GM23338 (cell line): Measurements from ENCODE around the gene SULF2. TPM values are rescaled to one million over a fixed set of nuclear protein-coding genes. Genes with fewer than 3 reads are reported as not detected.

ENCODE experiments used
- ATAC-seq: fragments of 200-7000 bp; cut with Tn5 transposase; 3 replicates; pipeline ENCODE4 v1.9.1; 2020
- DNase-seq: peaks from one replicate; pipeline ENCODE4 v3.0.0-alpha.2; 2015; ENCODE audit warnings: low spot score
- H2AFZ ChIP-seq: fragments of 200-600 bp; sonication (generic); 2 replicates; pipeline ENCODE4 v1.8.0; 2016; ENCODE audit warnings: antibody characterized with exemption, mild to moderate bottlenecking, moderate library complexity
- H3F3A ChIP-seq: fragments of 200-600 bp; sonication (generic); replicated peaks from 2 replicates; pipeline ENCODE4 v1.8.0; 2017; ENCODE audit warnings: antibody characterized with exemption, mixed run types, low read depth
- H3K27ac ChIP-seq: fragments of 200-600 bp; sonication (generic); 2 replicates; pipeline ENCODE4 v1.6.1; 2016; ENCODE audit warnings: low read depth
- H3K27me3 ChIP-seq: fragments of 200-600 bp; sonication (generic); 2 replicates; pipeline ENCODE4 v1.8.0; 2016; ENCODE audit warnings: mild to moderate bottlenecking, mixed run types, moderate library complexity; ENCODE audit not compliant: insufficient read depth
- H3K36me3 ChIP-seq: fragments of 200-600 bp; sonication (generic); 2 replicates; pipeline ENCODE4 v1.8.0; 2016; ENCODE audit warnings: mild to moderate bottlenecking; ENCODE audit not compliant: insufficient read depth
- H3K4me1 ChIP-seq: fragments of 200-600 bp; sonication (generic); 2 replicates; pipeline ENCODE4 v1.8.0; 2016; ENCODE audit warnings: mild to moderate bottlenecking, moderate library complexity; ENCODE audit not compliant: insufficient read depth
- H3K4me2 ChIP-seq: fragments of 200-600 bp; sonication (generic); 2 replicates; pipeline ENCODE4 v1.7.1; 2017; ENCODE audit warnings: mixed run types
- H3K4me3 ChIP-seq: fragments of 200-600 bp; sonication (generic); 2 replicates; pipeline ENCODE4 v1.6.1; 2016; ENCODE audit warnings: mixed run types
- H3K79me2 ChIP-seq: fragments of 200-600 bp; sonication (generic); replicated peaks from 2 replicates; pipeline ENCODE4 v1.8.0; 2017; ENCODE audit warnings: mild to moderate bottlenecking; ENCODE audit not compliant: insufficient read depth
- H3K9me2 ChIP-seq: fragments of 200-600 bp; sonication (generic); 2 replicates; pipeline ENCODE4 v1.8.0; 2017; ENCODE audit not compliant: insufficient read depth
- H4K20me1 ChIP-seq: fragments of 200-600 bp; sonication (generic); replicated peaks from 2 replicates; pipeline ENCODE4 v1.8.0; 2017; ENCODE audit warnings: mild to moderate bottlenecking; ENCODE audit not compliant: insufficient read depth
- H3K27ac Mint-ChIP-seq: 2 replicates; pipeline ENCODE4 v1.8.0; 2020; ENCODE audit warnings: inconsistent platforms, mild to moderate bottlenecking, moderate library complexity, mixed read lengths
- H3K27me3 Mint-ChIP-seq: 3 replicates; pipeline ENCODE4 v1.8.0; 2022; ENCODE audit warnings: low read depth, mild to moderate bottlenecking, moderate library complexity, mixed read lengths, inconsistent platforms; ENCODE audit not compliant: insufficient read depth, poor library complexity
- H3K36me3 Mint-ChIP-seq: 3 replicates; pipeline ENCODE4 v1.8.0; 2021; ENCODE audit warnings: low read depth, mild to moderate bottlenecking, inconsistent platforms, moderate library complexity, mixed read lengths
- H3K4me1 Mint-ChIP-seq: 3 replicates; pipeline ENCODE4 v1.8.0; 2020; ENCODE audit warnings: mild to moderate bottlenecking, inconsistent platforms, mixed read lengths
- H3K4me3 Mint-ChIP-seq: 3 replicates; pipeline ENCODE4 v1.8.0; 2021; ENCODE audit warnings: moderate library complexity, mild to moderate bottlenecking, inconsistent platforms, mixed read lengths
- H3K9me3 Mint-ChIP-seq: 3 replicates; pipeline ENCODE4 v1.8.0; 2020; ENCODE audit warnings: moderate library complexity, mild to moderate bottlenecking, inconsistent platforms, mixed read lengths
- CREB1 ChIP-seq: fragments of 250-450 bp; sonication (Bioruptor Pico); IDR thresholded peaks from 2 replicates; pipeline ENCODE4 v1.5.0; 2020; ENCODE audit warnings: low read depth, mild to moderate bottlenecking, moderate library complexity
- EZH2 ChIP-seq: fragments of 200-600 bp; sonication (generic); IDR thresholded peaks from one replicate; pipeline ENCODE4 v1.8.0; 2017; ENCODE audit warnings: antibody characterized with exemption, mild to moderate bottlenecking, low read depth; ENCODE audit not compliant: unreplicated experiment
- EZH2phosphoT487 ChIP-seq: fragments of 200-600 bp; sonication (generic); IDR thresholded peaks from one replicate; pipeline ENCODE4 v1.8.1; 2018; ENCODE audit warnings: antibody characterized with exemption; ENCODE audit not compliant: unreplicated experiment
- JUNB ChIP-seq: IDR thresholded peaks from one replicate; pipeline ENCODE4 v1.6.1; 2016; ENCODE audit warnings: antibody characterized with exemption; ENCODE audit not compliant: unreplicated experiment
- NANOG ChIP-seq: IDR thresholded peaks from 2 replicates; pipeline ENCODE4 v1.6.1; 2016; ENCODE audit warnings: antibody characterized with exemption, borderline replicate concordance
- POLR2AphosphoS5 ChIP-seq: IDR thresholded peaks from 2 replicates; pipeline ENCODE4 v1.6.1; 2016; ENCODE audit warnings: antibody characterized with exemption, low read depth
- STAT1 ChIP-seq: IDR thresholded peaks from one replicate; pipeline ENCODE4 v1.6.1; 2016; ENCODE audit warnings: antibody characterized with exemption; ENCODE audit not compliant: unreplicated experiment
- ZNF114 ChIP-seq: fragments of 250-450 bp; sonication (Bioruptor Pico); IDR thresholded peaks from 2 replicates; pipeline ENCODE4 v1.5.0; 2020; ENCODE audit warnings: mild to moderate bottlenecking, moderate library complexity
- ZNF331 ChIP-seq: fragments of 250-450 bp; sonication (Bioruptor Pico); IDR thresholded peaks from 2 replicates; pipeline ENCODE4 v1.5.0; 2020; ENCODE audit warnings: low read depth, mild to moderate bottlenecking, moderate library complexity
- polyA plus RNA-seq: library from polyadenylated mRNA; unstranded; fragments of >200 nt; fragmentation: Nextera tagmentation; extraction: Ambion mirVana; gene quantifications from 2 replicates; pipeline ENCODE4 v1.2.1, GENCODE V29; 2016
- total RNA-seq: library from RNA; depleted of rRNA; stranded (reverse); fragments of >200 nt; shearing (Covaris generic); gene quantifications from 2 replicates; pipeline ENCODE4 v1.2.3, GENCODE V29; 2014
- TF ChIP-seq, protein P1 (sequence below): IDR thresholded peaks from one replicate; pipeline ENCODE4 v1.6.1; 2018; ENCODE audit warnings: antibody characterized with exemption; ENCODE audit not compliant: unreplicated experiment
- TF ChIP-seq, protein P2 (sequence below): IDR thresholded peaks from 2 replicates; pipeline ENCODE4 v1.6.1; 2016; ENCODE audit warnings: antibody characterized with exemption
- TF ChIP-seq, protein P3 (sequence below): fragments of 250-450 bp; sonication (Bioruptor Pico); IDR thresholded peaks from 2 replicates; pipeline ENCODE4 v1.5.0; 2020; ENCODE audit warnings: mild to moderate bottlenecking, moderate library complexity
- TF ChIP-seq, protein P4 (sequence below), 2 experiments: fragments of 200-600 bp in 1 of 2; sonication (generic) in 1 of 2; conservative IDR thresholded peaks; 2 replicates each; pipeline versions ENCODE4 v1.5.1 to v1.6.1; 2016 to 2017; ENCODE audit warnings: antibody characterized with exemption in 2 of 2, low read depth in 2 of 2, mild to moderate bottlenecking in 2 of 2, moderate library complexity in 1 of 2

Gene SULF2
- total and polyA plus RNA-seq, 2 experiments from 2014 or later = 9.5 to 20.7 TPM

DNA sequence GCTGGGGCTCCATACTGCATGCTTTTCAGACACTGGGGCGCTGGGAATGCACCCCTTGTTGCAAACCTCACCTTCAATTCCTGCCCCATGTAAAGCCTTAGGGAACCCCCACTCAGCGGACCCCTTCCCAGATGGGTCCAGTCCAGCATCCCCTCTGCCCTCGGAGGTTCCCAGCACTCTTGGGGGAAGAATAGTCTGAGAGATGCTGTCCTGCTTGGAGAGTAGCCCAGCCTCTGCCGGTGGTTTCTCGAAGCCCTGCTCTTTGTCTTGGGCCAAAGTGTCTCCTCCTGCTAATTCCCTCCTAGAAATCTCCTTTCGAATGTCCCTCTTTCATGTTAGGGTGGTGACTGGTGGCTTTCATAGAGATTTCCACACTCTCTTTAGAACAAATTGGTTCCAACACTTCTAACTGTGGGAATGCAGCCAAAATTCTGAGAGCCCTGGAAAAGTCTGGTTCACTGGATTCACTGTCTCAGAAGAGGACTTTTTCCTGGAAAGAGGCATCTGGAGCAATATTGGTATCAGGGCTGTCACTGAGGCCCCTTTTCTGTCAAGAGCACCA lies 24.9 kb upstream of the SULF2 start:
- H3K9me2 ChIP-seq = no peaks in the 10 kb centered on the region
- TF ChIP-seq EZH2phosphoT487 = no peak
- TF ChIP-seq JUNB = no peak
- TF ChIP-seq ZNF331 (CRISPR knock-in tag) = no peak
- TF ChIP-seq, protein P1, sequence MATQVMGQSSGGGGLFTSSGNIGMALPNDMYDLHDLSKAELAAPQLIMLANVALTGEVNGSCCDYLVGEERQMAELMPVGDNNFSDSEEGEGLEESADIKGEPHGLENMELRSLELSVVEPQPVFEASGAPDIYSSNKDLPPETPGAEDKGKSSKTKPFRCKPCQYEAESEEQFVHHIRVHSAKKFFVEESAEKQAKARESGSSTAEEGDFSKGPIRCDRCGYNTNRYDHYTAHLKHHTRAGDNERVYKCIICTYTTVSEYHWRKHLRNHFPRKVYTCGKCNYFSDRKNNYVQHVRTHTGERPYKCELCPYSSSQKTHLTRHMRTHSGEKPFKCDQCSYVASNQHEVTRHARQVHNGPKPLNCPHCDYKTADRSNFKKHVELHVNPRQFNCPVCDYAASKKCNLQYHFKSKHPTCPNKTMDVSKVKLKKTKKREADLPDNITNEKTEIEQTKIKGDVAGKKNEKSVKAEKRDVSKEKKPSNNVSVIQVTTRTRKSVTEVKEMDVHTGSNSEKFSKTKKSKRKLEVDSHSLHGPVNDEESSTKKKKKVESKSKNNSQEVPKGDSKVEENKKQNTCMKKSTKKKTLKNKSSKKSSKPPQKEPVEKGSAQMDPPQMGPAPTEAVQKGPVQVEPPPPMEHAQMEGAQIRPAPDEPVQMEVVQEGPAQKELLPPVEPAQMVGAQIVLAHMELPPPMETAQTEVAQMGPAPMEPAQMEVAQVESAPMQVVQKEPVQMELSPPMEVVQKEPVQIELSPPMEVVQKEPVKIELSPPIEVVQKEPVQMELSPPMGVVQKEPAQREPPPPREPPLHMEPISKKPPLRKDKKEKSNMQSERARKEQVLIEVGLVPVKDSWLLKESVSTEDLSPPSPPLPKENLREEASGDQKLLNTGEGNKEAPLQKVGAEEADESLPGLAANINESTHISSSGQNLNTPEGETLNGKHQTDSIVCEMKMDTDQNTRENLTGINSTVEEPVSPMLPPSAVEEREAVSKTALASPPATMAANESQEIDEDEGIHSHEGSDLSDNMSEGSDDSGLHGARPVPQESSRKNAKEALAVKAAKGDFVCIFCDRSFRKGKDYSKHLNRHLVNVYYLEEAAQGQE = no peak
- TF ChIP-seq STAT1 = no peak
- TF ChIP-seq, protein P2, sequence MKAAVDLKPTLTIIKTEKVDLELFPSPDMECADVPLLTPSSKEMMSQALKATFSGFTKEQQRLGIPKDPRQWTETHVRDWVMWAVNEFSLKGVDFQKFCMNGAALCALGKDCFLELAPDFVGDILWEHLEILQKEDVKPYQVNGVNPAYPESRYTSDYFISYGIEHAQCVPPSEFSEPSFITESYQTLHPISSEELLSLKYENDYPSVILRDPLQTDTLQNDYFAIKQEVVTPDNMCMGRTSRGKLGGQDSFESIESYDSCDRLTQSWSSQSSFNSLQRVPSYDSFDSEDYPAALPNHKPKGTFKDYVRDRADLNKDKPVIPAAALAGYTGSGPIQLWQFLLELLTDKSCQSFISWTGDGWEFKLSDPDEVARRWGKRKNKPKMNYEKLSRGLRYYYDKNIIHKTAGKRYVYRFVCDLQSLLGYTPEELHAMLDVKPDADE = no peak
- no peak for TF ChIP-seq CREB1 (CRISPR knock-in tag)
- TF ChIP-seq NANOG = no peak
- TF ChIP-seq POLR2AphosphoS5 = no peak
- TF ChIP-seq, protein P3, sequence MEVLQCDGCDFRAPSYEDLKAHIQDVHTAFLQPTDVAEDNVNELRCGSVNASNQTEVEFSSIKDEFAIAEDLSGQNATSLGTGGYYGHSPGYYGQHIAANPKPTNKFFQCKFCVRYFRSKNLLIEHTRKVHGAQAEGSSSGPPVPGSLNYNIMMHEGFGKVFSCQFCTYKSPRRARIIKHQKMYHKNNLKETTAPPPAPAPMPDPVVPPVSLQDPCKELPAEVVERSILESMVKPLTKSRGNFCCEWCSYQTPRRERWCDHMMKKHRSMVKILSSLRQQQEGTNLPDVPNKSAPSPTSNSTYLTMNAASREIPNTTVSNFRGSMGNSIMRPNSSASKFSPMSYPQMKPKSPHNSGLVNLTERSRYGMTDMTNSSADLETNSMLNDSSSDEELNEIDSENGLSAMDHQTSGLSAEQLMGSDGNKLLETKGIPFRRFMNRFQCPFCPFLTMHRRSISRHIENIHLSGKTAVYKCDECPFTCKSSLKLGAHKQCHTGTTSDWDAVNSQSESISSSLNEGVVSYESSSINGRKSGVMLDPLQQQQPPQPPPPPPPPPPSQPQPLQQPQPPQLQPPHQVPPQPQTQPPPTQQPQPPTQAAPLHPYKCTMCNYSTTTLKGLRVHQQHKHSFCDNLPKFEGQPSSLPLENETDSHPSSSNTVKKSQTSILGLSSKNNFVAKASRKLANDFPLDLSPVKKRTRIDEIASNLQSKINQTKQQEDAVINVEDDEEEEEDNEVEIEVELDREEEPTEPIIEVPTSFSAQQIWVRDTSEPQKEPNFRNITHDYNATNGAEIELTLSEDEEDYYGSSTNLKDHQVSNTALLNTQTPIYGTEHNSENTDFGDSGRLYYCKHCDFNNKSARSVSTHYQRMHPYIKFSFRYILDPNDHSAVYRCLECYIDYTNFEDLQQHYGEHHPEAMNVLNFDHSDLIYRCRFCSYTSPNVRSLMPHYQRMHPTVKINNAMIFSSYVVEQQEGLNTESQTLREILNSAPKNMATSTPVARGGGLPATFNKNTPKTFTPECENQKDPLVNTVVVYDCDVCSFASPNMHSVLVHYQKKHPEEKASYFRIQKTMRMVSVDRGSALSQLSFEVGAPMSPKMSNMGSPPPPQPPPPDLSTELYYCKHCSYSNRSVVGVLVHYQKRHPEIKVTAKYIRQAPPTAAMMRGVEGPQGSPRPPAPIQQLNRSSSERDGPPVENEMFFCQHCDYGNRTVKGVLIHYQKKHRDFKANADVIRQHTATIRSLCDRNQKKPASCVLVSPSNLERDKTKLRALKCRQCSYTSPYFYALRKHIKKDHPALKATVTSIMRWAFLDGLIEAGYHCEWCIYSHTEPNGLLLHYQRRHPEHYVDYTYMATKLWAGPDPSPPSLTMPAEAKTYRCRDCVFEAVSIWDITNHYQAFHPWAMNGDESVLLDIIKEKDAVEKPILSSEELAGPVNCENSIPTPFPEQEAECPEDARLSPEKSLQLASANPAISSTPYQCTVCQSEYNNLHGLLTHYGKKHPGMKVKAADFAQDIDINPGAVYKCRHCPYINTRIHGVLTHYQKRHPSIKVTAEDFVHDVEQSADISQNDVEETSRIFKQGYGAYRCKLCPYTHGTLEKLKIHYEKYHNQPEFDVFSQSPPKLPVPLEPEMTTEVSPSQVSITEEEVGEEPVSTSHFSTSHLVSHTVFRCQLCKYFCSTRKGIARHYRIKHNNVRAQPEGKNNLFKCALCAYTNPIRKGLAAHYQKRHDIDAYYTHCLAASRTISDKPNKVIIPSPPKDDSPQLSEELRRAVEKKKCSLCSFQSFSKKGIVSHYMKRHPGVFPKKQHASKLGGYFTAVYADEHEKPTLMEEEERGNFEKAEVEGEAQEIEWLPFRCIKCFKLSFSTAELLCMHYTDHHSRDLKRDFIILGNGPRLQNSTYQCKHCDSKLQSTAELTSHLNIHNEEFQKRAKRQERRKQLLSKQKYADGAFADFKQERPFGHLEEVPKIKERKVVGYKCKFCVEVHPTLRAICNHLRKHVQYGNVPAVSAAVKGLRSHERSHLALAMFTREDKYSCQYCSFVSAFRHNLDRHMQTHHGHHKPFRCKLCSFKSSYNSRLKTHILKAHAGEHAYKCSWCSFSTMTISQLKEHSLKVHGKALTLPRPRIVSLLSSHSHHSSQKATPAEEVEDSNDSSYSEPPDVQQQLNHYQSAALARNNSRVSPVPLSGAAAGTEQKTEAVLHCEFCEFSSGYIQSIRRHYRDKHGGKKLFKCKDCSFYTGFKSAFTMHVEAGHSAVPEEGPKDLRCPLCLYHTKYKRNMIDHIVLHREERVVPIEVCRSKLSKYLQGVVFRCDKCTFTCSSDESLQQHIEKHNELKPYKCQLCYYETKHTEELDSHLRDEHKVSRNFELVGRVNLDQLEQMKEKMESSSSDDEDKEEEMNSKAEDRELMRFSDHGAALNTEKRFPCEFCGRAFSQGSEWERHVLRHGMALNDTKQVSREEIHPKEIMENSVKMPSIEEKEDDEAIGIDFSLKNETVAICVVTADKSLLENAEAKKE (CRISPR knock-in tag) = no peak
- TF ChIP-seq EZH2 = no peak
- TF ChIP-seq ZNF114 = no peak
- TF ChIP-seq, protein P4, sequence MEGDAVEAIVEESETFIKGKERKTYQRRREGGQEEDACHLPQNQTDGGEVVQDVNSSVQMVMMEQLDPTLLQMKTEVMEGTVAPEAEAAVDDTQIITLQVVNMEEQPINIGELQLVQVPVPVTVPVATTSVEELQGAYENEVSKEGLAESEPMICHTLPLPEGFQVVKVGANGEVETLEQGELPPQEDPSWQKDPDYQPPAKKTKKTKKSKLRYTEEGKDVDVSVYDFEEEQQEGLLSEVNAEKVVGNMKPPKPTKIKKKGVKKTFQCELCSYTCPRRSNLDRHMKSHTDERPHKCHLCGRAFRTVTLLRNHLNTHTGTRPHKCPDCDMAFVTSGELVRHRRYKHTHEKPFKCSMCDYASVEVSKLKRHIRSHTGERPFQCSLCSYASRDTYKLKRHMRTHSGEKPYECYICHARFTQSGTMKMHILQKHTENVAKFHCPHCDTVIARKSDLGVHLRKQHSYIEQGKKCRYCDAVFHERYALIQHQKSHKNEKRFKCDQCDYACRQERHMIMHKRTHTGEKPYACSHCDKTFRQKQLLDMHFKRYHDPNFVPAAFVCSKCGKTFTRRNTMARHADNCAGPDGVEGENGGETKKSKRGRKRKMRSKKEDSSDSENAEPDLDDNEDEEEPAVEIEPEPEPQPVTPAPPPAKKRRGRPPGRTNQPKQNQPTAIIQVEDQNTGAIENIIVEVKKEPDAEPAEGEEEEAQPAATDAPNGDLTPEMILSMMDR (conservative IDR thresholded peaks at IDR 0.05; ENCODE audit: low read depth in 2 of 2) = no peak
- no peaks in the 10 kb centered on the region for H3K27me3 ChIP-seq
- peaks cover 5% of the 10 kb centered on the region; the same call in 2 of the 3 replicates for H3K36me3 Mint-ChIP-seq
- no peak for ATAC-seq
- H2AFZ ChIP-seq = no peak overlapping the region; the same call in 1 of the 2 replicates
- no peak overlapping the region for H3K4me3 ChIP-seq
- H3K27ac ChIP-seq = no peak overlapping the region
- no peak overlapping the region for H3K4me2 ChIP-seq
- no peaks in the 10 kb centered on the region for H3K36me3 ChIP-seq
- H3K79me2 ChIP-seq = no peaks in the 10 kb centered on the region
- no peak for DNase-seq
- no peaks in the 10 kb centered on the region for H3F3A ChIP-seq
- H4K20me1 ChIP-seq = no peaks in the 10 kb centered on the region
- H3K27me3 Mint-ChIP-seq = no peaks in the 10 kb centered on the region
- H3K4me3 Mint-ChIP-seq = no peak overlapping the region
- peaks cover 6% of the 10 kb centered on the region for H3K9me3 Mint-ChIP-seq
- H3K27ac Mint-ChIP-seq = no peak overlapping the region
- H3K4me1 ChIP-seq = peaks cover 3% of the 10 kb centered on the region
- peaks cover 8% of the 10 kb centered on the region for H3K4me1 Mint-ChIP-seq
